IPS-18a (cell line): Measurements from ENCODE around the gene KDM4C.
"Not testable (repeated sequence)": the region's sequence is repeated elsewhere in the genome, so short reads cannot be mapped to it uniquely, and the experiment has no call there.

Experiments used
- H3K27ac ChIP-seq: one replicate; pipeline ENCODE4 v1.5.1; 2013; ENCODE audit warnings: low read length
- H3K27me3 ChIP-seq: one replicate; pipeline ENCODE4 v1.6.1; 2013; ENCODE audit warnings: mild to moderate bottlenecking, low read length; ENCODE audit not compliant: control insufficient read depth, insufficient read depth
- H3K36me3 ChIP-seq: one replicate; pipeline ENCODE4 v1.6.1; 2013; ENCODE audit warnings: low read depth, low read length; ENCODE audit not compliant: control insufficient read depth
- H3K4me1 ChIP-seq: one replicate; pipeline ENCODE4 v1.6.1; 2013; ENCODE audit warnings: low read depth, low read length; ENCODE audit not compliant: control insufficient read depth
- H3K4me3 ChIP-seq: one replicate; pipeline ENCODE4 v1.5.1; 2013; ENCODE audit warnings: low read length
- H3K9ac ChIP-seq: one replicate; pipeline ENCODE4 v1.6.1; 2013; ENCODE audit warnings: mild to moderate bottlenecking, low read length, moderate library complexity
- H3K9me3 ChIP-seq: one replicate; pipeline ENCODE4 v1.6.1; 2013; ENCODE audit warnings: low read depth, low read length; ENCODE audit not compliant: control insufficient read depth

KDM4C gene

GRCh38 chr9:6764950-6765349 is 7.2 kb downstream of the KDM4C start:
- peaks cover 28% of the 10 kb centered on the region for H3K4me1 ChIP-seq

GRCh38 chr9:6765396-6765795 is 7.6 kb downstream of the KDM4C start:
- Histone ChIP-seq H3K27ac (no peak overlapping the region), H3K4me1 (peaks cover 28% of the 10 kb centered on the region), H3K9ac (no peak overlapping the region), H3K9me3 (no peaks in the 10 kb centered on the region), H3K36me3 (no peaks in the 10 kb centered on the region), H3K4me3 (peak overlapping the region; percentile 2), H3K27me3 (no peaks in the 10 kb centered on the region)

More at GRCh38 chr9:6764950-6765349, 7.2 kb downstream of the KDM4C start:
- H3K27ac ChIP-seq: no peak overlapping the region
- H3K4me3 ChIP-seq: peak overlapping the region; percentile 2
- H3K36me3 ChIP-seq: no peaks in the 10 kb centered on the region
- peaks cover 2% of the 10 kb centered on the region for H3K27me3 ChIP-seq
- H3K9me3 ChIP-seq: no peaks in the 10 kb centered on the region
- no peak overlapping the region for H3K9ac ChIP-seq

- no peaks in the 10 kb centered on the region for H3K36me3 ChIP-seq
- no peaks in the 10 kb centered on the region for H3K27me3 ChIP-seq
- no peaks in the 10 kb centered on the region for H3K9me3 ChIP-seq
- peaks cover 31% of the 10 kb centered on the region for H3K4me1 ChIP-seq
- H3K9ac ChIP-seq: no peak overlapping the region
- H3K4me3 ChIP-seq: no peak overlapping the region
- H3K27ac ChIP-seq: no peak overlapping the region
Observed at GRCh38 chr9:6766606-6767005, 8.8 kb downstream of the KDM4C start.

GRCh38 chr9:6768587-6768986 is 10.8 kb downstream of the KDM4C start:
- H3K36me3 ChIP-seq, H3K9ac ChIP-seq, H3K9me3 ChIP-seq, H3K4me3 ChIP-seq, H3K27me3 ChIP-seq, H3K27ac ChIP-seq: not testable (repeated sequence)
- peaks cover 32% of the 10 kb centered on the region for H3K4me1 ChIP-seq

GRCh38 chr9:6771722-6772121 is 13.9 kb downstream of the KDM4C start:
- Histone ChIP-seq H3K27ac (no peak overlapping the region), H3K36me3 (no peaks in the 10 kb centered on the region), H3K9ac (no peak overlapping the region)

GRCh38 chr9:6777213-6777902 is 19.6 kb downstream of the KDM4C start:
- H3K9ac ChIP-seq: peak overlapping the region; percentile 7

More at GRCh38 chr9:6771722-6772121, 13.9 kb downstream of the KDM4C start:
- Histone ChIP-seq H3K27me3 (no peaks in the 10 kb centered on the region), H3K9me3 (no peaks in the 10 kb centered on the region), H3K4me1 (peaks cover 16% of the 10 kb centered on the region), H3K4me3 (no peak overlapping the region)

GRCh38 chr9:6779417-6780241 is 21.9 kb downstream of the KDM4C start:
- no peaks in the 10 kb centered on the region for H3K27me3 ChIP-seq
- peak overlapping the region; percentile 59 for H3K27ac ChIP-seq
- H3K4me3 ChIP-seq: no peak overlapping the region
- no peak overlapping the region for H3K9ac ChIP-seq
- no peaks in the 10 kb centered on the region for H3K36me3 ChIP-seq
- H3K4me1 ChIP-seq: peaks cover 35% of the 10 kb centered on the region
- H3K9me3 ChIP-seq: no peaks in the 10 kb centered on the region

More at GRCh38 chr9:6777213-6777902, 19.6 kb downstream of the KDM4C start:
- Histone ChIP-seq H3K36me3 (no peaks in the 10 kb centered on the region), H3K27ac (peak overlapping the region; percentile 26), H3K4me1 (peaks cover 30% of the 10 kb centered on the region), H3K4me3 (peak overlapping the region; percentile 2), H3K27me3 (no peaks in the 10 kb centered on the region), H3K9me3 (no peaks in the 10 kb centered on the region)

- no peaks in the 10 kb centered on the region for H3K27me3 ChIP-seq
- no peaks in the 10 kb centered on the region for H3K36me3 ChIP-seq
- H3K9ac ChIP-seq: no peak overlapping the region
- H3K4me3 ChIP-seq: no peak overlapping the region
- no peak overlapping the region for H3K27ac ChIP-seq
- no peaks in the 10 kb centered on the region for H3K9me3 ChIP-seq
- peaks cover 34% of the 10 kb centered on the region for H3K4me1 ChIP-seq
Observed at GRCh38 chr9:6780690-6781089, 22.9 kb downstream of the KDM4C start.

GRCh38 chr9:6781476-6781875 is 23.7 kb downstream of the KDM4C start:
- H3K9me3 ChIP-seq: no peaks in the 10 kb centered on the region
- no peak overlapping the region for H3K9ac ChIP-seq
- H3K36me3 ChIP-seq: no peaks in the 10 kb centered on the region
- H3K4me1 ChIP-seq: peaks cover 27% of the 10 kb centered on the region
- no peaks in the 10 kb centered on the region for H3K27me3 ChIP-seq
- no peak overlapping the region for H3K4me3 ChIP-seq
- no peak overlapping the region for H3K27ac ChIP-seq

GRCh38 chr9:6782345-6782744 is 24.6 kb downstream of the KDM4C start:
- Histone ChIP-seq H3K27me3 (no peaks in the 10 kb centered on the region), H3K4me3 (no peak overlapping the region), H3K4me1 (peaks cover 19% of the 10 kb centered on the region), H3K9me3 (no peaks in the 10 kb centered on the region), H3K36me3 (no peaks in the 10 kb centered on the region), H3K9ac (no peak overlapping the region), H3K27ac (no peak overlapping the region)

GRCh38 chr9:6782981-6783380 is 25.2 kb downstream of the KDM4C start:
- H3K27me3 ChIP-seq: no peaks in the 10 kb centered on the region
- H3K4me3 ChIP-seq: no peak overlapping the region
- no peaks in the 10 kb centered on the region for H3K9me3 ChIP-seq
- no peak overlapping the region for H3K9ac ChIP-seq
- H3K4me1 ChIP-seq: peaks cover 21% of the 10 kb centered on the region
- no peaks in the 10 kb centered on the region for H3K36me3 ChIP-seq
- no peak overlapping the region for H3K27ac ChIP-seq
